GM18867 (cell line): ENCODE measurements around the gene PRSS1.

Experiments used
- ATAC-seq: cut with Tn5 transposase; IDR thresholded peaks from one replicate; pipeline ENCODE4 v1.9.1; 2021; ENCODE audit warnings: mild to moderate bottlenecking, moderate library complexity; ENCODE audit not compliant: unreplicated experiment

The PRSS1 gene

DNA sequence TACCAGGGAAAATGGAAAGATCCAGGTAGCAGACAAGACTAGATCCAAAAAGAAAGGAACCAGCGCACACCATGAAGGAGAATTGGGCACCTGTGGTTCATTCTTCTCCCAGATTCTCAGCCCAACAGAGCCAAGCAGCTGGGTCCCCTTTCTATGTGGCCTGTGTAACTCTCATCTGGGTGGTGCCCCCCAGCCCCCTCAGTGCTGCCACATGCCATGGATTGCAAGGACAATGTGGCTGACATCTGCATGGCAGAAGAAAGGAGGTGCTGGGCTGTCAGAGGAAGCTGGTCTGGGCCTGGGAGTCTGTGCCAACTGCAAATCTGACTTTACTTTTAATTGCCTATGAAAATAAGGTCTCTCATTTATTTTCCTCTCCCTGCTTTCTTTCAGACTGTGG lies 42.9 kb downstream of the PRSS1 start:
- ATAC-seq = no peak

DNA sequence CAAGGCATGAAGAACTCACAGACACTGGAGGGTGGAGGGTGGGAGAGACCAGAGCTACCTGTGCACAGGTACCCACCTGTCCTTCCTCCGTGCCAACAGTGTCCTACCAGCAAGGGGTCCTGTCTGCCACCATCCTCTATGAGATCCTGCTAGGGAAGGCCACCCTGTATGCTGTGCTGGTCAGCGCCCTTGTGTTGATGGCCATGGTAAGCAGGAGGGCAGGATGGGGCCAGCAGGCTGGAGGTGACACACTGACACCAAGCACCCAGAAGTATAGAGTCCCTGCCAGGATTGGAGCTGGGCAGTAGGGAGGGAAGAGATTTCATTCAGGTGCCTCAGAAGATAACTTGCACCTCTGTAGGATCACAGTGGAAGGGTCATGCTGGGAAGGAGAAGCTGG lies 43.3 kb downstream of the PRSS1 start:
- no peak for ATAC-seq

DNA sequence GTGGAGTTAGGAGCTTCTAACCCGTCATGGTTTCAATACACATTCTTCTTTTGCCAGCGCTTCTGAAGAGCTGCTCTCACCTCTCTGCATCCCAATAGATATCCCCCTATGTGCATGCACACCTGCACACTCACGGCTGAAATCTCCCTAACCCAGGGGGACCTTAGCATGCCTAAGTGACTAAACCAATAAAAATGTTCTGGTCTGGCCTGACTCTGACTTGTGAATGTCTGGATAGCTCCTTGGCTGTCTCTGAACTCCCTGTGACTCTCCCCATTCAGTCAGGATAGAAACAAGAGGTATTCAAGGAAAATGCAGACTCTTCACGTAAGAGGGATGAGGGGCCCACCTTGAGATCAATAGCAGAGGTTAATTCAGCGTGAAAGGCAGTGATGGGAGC lies 43.9 kb downstream of the PRSS1 start:
- no peak for ATAC-seq

DNA sequence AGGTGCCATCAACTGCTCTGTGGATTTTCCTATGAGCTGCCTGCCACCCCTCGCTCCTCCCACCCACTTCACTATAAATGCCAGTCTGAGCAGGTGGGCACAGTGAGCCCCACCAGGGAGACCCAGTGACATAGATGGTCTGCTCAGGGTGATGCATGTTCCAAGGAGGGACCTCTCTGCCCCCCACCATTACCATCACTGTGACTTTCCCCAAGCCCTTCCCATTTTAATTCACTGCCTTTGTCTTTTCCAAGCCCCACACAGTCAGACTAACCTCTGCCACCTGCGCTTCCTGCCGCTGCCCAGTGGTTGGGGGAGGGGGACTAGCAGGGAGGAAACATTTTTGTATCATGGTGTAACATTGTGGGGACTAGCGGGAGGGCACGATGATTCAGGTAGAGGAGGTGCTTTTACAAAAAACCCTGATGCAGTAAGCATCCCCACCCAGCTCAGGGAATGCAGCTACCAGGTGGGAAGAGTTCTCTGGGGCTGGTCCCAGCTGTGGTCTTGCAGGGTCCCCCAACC lies 46.1 kb downstream of the PRSS1 start:
- ATAC-seq = no peak

DNA sequence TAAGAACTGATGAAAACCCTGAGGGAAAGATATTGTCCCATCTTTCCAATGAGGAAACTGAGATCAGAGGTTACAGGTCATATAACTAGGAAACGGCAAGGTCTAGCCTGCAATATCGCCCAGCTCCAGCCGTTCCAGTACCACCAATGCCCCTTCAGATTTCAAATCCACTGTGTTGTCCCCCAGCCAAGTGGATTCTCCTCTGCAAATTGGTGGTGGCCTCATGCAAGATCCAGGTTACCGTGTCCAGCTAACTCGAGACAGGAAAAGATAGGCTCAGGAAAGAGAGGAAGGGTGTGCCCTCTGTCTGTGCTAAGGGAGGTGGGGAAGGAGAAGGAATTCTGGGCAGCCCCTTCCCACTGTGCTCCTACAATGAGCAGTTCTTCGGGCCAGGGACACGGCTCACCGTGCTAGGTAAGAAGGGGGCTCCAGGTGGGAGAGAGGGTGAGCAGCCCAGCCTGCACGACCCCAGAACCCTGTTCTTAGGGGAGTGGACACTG lies 46.8 kb downstream of the PRSS1 start:
- ATAC-seq = no peak

GRCh38 chr7:142796501-142797390 lies 47.5 kb downstream of the PRSS1 start:
- peak; percentile 57 for ATAC-seq

GRCh38 chr7:142797391-142798377 lies 48.4 kb downstream of the PRSS1 start:
- ATAC-seq = peak; percentile 49

DNA sequence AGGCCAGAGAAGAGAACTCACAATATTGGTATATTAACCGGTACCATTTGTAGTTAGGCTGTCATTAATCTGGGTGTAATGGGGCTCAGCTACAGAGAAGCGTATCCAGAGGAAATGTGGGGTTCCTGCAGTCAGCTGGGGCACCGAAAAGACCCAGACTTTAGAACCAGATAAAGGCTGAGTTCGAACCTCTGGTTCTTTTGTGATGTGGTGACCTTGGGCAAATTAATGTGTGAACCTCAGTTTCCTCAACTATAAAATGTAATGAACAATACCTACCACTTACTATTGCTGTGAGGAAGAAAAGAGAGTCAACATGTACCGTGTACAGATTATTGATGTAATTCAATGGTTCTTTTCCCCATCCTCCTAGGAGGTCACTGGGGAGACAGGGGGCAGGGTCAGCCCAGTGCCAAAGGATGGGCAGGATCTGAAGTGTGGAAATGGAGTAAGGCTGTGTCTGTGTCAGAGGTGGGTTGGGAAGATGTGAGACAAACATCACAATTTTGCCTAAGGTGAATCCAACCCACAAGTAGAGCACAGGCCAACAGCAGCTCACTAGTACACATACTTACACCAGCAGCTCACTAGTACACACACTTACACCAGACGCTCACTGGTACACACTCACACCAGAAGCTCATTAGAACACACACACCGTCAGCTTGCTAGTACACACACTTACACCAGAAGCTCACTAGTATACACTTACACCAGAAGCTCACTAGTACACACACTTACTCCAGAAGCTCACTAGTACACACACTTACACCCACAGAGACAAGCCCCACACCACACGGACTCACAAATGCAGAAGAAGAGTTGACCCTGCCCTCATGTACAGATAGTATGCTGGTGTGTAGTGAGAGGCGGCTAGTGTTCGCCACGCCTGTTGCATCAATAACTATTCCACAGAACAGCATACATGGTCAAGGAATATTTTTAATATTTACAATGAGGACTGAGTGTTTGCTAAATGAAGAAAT lies 49.5 kb downstream of the PRSS1 start:
- ATAC-seq = no peak

DNA sequence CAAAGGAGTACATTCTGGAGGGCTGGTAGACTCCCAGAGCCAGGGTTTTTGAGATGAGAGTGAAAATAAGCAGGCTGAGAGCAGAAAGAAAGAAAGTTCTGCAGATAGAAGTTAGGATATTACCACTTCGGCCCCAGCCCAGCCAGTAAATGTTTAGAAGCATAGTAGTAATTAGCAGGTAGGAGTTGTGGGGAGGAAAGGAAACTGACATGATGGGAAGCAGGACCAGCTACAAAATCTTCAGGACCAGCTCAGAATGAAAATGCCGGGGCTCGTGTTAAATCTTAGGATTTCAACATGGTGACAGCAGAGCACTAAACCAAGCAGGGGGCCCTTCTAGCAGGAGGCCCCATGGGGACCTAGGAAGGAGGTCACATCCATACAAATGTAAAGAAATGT lies 50.2 kb downstream of the PRSS1 start:
- no peak for ATAC-seq

DNA sequence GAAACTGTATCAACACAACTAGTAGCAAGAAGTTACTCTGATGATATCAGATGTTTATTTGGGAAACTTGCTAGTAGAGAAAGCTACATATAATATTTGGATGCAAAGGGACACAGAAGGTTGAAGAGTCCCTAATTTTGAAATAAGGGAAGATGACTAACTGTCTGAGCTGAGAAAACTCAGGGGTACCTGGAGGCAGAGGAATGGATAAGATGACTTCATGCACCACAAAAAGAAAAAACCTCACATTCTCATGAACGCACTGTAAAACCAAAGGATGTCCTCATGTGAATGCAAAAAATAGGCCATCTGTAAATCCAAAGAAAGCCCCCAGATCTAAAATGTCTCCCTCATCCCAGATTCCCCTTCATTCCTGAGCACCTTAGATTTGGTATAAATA lies 50.8 kb downstream of the PRSS1 start:
- ATAC-seq = no peak

GRCh38 chr7:142800699-142801260 lies 51.5 kb downstream of the PRSS1 start:
- ATAC-seq = no peak

GRCh38 chr7:142801601-142802295 lies 52.5 kb downstream of the PRSS1 start:
- no peak for ATAC-seq

DNA sequence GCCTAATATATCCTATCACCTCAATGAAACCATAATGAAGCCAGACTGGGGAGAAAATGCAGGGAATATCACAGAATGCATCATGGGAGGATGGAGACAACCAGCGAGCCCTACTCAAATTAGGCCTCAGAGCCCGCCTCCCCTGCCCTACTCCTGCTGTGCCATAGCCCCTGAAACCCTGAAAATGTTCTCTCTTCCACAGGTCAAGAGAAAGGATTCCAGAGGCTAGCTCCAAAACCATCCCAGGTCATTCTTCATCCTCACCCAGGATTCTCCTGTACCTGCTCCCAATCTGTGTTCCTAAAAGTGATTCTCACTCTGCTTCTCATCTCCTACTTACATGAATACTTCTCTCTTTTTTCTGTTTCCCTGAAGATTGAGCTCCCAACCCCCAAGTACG lies 53.0 kb downstream of the PRSS1 start:
- ATAC-seq = no peak
